NCI-H345 treated with DMSO at 0.1 percent for 48 hours (cell line): ENCODE results near the gene CERS3.
"Not testable (repeated sequence)": the region's sequence is repeated elsewhere in the genome, so short reads cannot be mapped to it uniquely, and the experiment has no call there.

Experiments
- DNase-seq: peaks from one replicate; lab custom pipeline; 2025; ENCODE audit not compliant: unreplicated experiment; lab: John Stamatoyannopoulos, UW

CERS3 gene

GRCh38 chr15:100468285-100468684, 60.5 kb downstream of the CERS3 start:
- DNase-seq: no peak

DNA sequence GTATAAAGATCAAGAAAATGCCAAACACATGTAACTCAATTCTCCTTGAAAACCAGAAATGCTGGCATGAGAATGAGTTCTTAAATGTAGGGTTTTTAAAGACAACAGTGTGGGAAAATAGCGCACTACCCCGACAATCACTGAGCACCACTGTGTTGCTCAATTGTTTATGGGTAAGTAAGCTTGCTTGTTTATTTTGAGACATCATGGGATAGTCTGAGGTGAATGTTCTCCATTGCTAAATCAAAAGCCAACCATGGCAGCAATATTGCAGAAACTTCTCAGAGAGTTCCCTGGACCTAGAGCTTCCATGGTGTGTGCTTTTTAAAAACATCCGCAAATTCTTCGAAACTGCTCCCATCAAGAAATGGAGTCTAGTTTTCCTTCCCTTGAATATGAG, 62.7 kb downstream of the CERS3 start:
- DNase-seq: no peak

GRCh38 chr15:100464888-100465287, 63.9 kb downstream of the CERS3 start:
- no peak for DNase-seq

DNA sequence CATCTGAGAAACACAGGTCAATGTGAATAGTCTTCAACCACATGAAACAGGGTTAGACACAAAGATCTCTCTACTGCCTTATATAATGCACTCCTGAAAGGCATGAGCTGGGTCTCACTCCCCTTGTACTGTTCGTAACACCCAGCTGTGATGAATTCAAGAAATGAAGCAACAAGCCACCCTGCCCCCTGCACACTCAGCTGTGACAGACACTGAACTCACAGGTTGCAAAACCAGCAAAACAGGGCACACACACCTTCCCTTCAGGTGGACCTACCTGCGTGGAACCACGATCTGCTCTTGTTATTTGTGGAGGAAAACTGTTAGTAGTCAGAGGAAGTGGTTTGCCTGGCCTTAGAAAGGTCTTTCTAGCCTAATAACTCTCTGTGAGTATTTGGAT, 64.5 kb downstream of the CERS3 start:
- no peak for DNase-seq

DNA sequence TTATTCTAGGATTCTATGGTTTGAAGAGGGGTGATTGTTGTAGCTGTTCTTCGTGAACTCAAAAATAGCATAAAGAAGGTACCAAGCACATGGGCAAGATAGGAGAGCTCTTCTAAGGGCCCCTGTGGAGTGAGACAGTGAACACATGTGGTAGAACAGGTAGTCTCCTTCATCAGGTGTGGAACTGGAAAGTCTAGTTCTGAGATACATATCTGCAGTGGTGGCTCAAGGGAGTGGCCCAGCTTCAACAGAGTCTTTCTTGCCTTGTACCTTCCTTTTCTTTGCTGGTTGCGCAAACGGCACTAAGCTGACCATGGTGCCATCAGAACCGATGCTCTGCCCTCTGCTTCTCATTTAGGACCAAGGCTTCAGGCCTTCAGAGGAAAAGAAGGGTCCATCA, 65.2 kb downstream of the CERS3 start:
- DNase-seq: no peak

- DNase-seq: no peak
These were observed 67.7 kb downstream of the CERS3 start for GRCh38 chr15:100461049-100461448.

DNA sequence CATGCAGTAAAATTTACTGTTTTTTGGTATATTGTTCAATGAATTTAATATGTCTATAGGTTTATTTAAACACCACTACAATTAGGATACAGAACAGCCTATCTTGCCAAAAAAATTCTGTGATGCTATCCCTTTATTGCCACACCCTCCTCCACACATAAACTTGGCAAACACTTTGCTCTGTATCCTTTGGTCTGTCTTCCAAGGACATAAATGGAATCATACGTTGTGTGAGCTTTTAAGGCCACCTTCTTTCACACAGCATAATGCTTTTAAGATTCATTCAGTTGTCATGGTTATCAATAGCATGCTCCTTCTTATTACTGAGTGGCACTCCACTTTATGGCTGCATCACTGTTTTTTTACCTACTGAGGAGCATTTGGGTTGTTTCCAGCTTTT, 71.5 kb downstream of the CERS3 start:
- DNase-seq: no peak

GRCh38 chr15:100454148-100454547, 74.6 kb downstream of the CERS3 start:
- no peak for DNase-seq

DNA sequence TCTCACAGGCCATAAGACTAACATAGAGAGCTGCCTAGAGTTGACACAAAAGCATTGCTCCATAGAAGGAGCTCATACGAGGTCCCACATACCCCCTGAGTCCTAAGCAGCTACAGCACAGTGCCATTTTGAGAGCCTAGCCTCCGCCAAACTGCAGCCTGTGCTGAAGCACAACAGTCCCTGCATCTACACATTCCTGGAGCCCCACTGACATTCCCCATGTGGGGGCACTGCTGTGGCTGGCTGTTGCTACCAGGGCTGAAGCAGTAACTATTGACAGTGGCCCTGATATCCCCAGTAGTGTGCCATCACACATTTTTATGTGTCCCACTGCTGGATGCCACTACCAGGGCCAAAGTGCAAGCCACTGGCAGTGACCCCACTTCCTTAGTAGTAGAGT, 80.3 kb downstream of the CERS3 start:
- DNase-seq: no peak

- not testable (repeated sequence) for DNase-seq
These were observed 87.7 kb downstream of the CERS3 start for GRCh38 chr15:100441063-100441462.

- DNase-seq: no peak
These were observed 89.2 kb downstream of the CERS3 start for GRCh38 chr15:100439514-100439913.

GRCh38 chr15:100438570-100438969, 90.2 kb downstream of the CERS3 start:
- DNase-seq: peak; percentile 80

DNA sequence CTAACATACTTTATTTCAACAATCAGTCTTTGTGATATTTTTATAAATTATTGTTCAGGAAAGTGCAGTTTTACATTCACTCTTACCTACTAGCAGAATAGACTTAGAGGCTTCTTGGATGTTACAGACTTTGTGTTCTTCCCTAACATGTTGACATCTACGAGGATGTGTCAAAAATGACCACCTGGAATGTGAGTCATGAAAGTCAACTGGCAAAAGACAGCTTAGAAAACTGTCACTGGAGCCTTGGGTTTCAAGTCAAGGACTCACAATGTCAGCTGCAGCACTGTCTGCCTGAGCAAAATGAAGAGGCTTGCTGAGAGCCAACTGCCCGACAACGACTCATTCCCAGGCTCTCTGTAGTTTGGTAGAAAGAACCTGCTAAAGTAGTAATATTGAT, 91.5 kb downstream of the CERS3 start:
- DNase-seq: no peak

DNA sequence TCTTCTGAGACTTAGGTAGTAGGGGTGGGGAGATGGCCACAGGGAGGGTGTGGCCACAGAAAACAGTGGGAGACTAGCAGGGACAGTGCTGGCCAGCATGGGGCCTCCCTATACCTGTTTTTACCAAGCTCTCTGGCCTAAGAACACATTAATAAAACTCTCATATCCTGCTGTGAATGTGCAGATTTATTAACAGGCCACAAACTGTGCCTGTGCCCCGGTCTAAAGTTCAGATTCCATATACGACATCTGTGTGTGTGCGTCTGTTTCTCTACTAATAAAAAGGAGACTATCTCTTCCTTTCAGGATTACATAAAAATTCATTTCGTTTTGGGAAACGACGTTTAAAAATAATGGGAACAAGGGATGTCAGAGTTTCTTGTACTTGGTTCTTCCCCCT, 94.2 kb downstream of the CERS3 start:
- DNase-seq: no peak

- no peak for DNase-seq
These were observed 94.7 kb downstream of the CERS3 start for GRCh38 chr15:100434038-100434437.

GRCh38 chr15:100433304-100433703, 95.4 kb downstream of the CERS3 start:
- no peak for DNase-seq

GRCh38 chr15:100430411-100430810, 98.3 kb downstream of the CERS3 start:
- no peak for DNase-seq

DNA sequence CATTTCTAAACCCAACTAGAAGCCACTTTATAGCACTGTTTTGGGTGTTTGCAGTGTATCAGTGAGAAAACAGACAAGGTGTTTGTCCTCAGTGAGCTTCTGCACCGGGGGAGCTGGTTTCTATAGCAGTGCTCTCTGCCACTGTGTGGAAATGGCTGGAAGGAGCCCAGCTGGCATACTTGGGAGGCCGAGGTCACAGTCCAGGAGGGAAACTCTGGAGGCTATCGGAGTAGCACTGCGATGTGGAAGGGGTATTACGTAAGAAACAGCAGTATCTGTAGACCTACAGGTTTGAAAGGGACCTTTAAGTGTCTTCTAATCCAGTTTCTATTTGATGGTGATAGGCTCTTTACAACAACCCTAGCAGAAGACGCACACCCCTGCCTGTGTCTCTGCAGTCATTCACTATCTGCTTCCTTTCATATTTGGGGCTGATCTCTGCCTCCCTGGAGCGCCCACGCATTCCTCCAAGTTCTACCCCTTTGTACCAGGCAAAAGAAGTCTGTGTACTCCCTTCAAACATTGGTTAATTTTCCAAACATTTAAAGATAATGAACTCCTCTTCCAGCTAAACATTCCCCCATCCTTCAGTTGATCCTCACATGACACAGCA, 99.5 kb downstream of the CERS3 start:
- DNase-seq: no peak

GRCh38 chr15:100426937-100427336, 101.8 kb downstream of the CERS3 start:
- DNase-seq: no peak

DNA sequence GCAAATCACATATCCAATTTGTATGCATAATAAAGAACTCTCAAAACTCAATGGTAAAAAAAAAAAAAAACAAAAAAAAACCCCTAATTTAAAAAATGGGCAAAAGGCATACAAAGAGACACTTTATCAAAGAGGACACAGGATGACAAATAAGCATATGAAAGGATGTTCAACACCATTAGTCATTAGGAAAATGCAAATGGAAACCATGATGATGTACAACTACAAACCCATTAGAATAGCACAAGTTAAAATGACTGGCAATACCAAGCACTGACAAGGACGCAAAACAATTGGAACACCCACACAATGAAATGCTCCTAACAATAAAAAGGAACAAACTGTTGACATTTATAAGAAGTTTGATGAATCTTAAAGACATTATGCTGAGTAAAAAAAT, 123.6 kb downstream of the CERS3 start:
- no peak for DNase-seq

GRCh38 chr15:100400996-100401395, 127.8 kb downstream of the CERS3 start:
- no peak for DNase-seq

DNA sequence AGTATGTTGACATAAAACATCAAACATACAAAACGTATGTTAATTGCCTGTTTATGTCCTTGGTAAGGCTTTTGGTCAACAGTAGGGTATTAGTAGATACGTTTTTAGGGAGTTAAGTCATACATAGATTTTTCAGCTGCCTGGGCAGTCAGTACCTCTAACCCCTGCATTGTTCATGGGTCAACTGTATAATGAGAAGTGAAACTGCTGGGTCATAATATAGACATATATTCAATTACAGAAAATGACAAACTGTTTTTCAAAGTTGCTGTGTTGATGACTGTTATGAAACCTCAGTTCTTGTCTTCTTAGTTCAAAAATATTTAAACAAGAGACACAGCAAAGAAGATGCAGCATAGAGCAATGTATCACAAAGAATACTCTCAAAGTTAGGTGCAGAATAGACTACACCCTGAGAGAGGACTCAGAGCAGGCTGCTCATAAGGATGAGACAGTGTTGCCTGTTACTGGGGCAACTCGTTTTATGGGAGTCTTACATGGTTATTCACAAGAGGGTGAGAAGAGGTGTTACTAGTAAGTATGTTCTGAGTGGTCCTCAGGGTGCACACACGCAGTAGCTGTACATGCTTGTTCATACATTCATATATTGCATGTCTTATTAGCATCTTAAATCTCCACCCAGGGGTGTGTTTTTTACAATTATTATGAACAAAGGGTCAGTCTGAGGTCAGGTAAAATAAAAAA, 133.9 kb downstream of the CERS3 start:
- DNase-seq: no peak

DNA sequence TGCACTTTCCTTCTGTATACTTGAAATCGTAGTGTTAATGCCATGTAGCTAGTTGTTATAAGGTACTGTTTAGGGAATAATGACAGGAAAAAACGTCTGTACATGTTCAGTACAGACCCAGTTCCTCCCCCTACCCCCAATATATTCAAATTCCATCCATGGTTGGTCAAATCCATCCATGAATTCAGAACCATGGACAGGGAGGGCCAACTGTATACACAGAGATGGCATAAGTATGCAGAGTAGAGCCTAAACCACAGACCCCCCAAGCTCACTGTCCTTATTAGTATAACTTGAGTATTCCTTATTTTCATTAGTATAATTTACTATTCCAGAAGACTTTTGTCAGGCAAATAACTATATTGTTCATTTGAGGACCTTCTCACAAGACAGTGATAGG, 135.7 kb downstream of the CERS3 start:
- no peak for DNase-seq
